Activated CD4-positive, alpha-beta T cell treated with anti-CD3 and anti-CD28 coated beads, Interleukin-2, amount 10 ng/mL, durations not matched to agents 7 days and 5 days (primary cell): ENCODE measurements around the gene DHFR2. TPM values are rescaled to one million over a fixed set of nuclear protein-coding genes. Genes with fewer than 3 reads are reported as not detected.
"Not testable (repeated sequence)": the region's sequence is repeated elsewhere in the genome, so short reads cannot be mapped to it uniquely, and the experiment has no call there.

Experiments used
- CTCF ChIA-PET: fragments of 350-600 bp; sonication (Branson Sonifier 250); formaldehyde crosslinking; loops from one replicate; lab custom pipeline; 2021; ENCODE audit warnings: antibody characterized with exemption; lab: Charles Lee
- POLR2A ChIA-PET: fragments of 350-600 bp; sonication (Branson Sonifier 250); formaldehyde crosslinking; loops from one replicate; lab custom pipeline; 2021; ENCODE audit warnings: antibody characterized with exemption; lab: Charles Lee
- DNase-seq: peaks from one replicate; pipeline ENCODE4 v3.0.0-alpha.2; 2020
- H3K27ac Mint-ChIP-seq: one replicate; pipeline ENCODE4 v1.8.0; 2021; ENCODE audit warnings: mild to moderate bottlenecking, moderate library complexity, mixed read lengths
- H3K27me3 Mint-ChIP-seq: one replicate; pipeline ENCODE4 v1.8.0; 2021; ENCODE audit warnings: mixed read lengths
- H3K36me3 Mint-ChIP-seq: one replicate; pipeline ENCODE4 v1.8.0; 2021; ENCODE audit warnings: low read depth, mixed read lengths
- H3K4me1 Mint-ChIP-seq: one replicate; pipeline ENCODE4 v1.8.0; 2021; ENCODE audit warnings: mixed read lengths
- H3K4me3 Mint-ChIP-seq: one replicate; pipeline ENCODE4 v1.8.0; 2021; ENCODE audit warnings: mild to moderate bottlenecking, moderate library complexity, mixed read lengths
- H3K9me3 Mint-ChIP-seq: one replicate; pipeline ENCODE4 v1.8.0; 2021; ENCODE audit warnings: mixed read lengths
- total RNA-seq, 2 experiments: library from RNA; stranded (reverse); gene quantifications; one replicate each; pipeline ENCODE4 v1.2.3, GENCODE V29; 2021

The DHFR2 gene
- total RNA-seq, 2 experiments from 2014 or later: 8.4 to 9.0 TPM

DNA sequence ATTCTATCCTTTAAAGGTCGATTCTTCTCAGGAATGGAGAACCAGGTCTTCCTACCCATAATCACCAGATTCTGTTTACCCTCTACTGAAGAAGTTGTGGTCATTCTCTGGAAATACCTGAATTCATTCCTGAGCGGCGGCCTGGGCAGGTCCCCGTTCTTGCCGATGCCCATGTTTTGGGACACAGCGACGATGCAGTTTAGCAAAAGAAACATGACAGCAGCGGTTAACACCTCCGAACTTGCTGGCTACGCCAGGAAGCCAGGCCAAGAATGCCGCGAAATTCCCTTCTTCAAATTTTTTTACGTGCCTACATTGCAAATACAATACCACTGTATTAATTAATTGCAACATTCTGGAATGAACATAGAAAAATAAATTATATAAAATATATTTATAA is 1.4 kb downstream of the DHFR2 start:
- ChIA-PET POLR2A (no interaction called here), CTCF (interaction anchor here (1.0 kb wide), 1 partner anchor 21 kb away, joined by 3 read pairs; no protein-coding TSS in a partner anchor)

DNA sequence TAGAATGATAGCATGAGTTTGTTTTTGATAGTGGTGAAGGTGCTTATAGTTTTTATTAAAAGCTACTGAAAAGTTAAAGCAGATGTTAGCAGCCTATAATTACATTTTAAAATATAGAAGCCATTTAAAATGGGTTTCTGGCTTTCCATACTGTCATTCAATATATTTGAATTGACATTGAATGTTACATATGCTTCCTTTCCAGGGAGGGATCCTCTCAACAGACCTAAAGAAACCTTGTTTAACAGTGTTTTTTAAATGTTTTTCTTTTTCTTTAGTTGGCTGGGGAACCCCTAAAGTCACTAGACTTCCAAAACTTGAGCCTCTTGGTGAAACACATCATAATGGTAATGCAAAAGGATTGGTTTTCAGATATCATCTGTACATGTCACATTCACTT is 12.2 kb downstream of the DHFR2 start:
- H3K4me1 Mint-ChIP-seq: no peaks in the 10 kb centered on the region
- no peak overlapping the region for H3K27ac Mint-ChIP-seq
- no peaks in the 10 kb centered on the region for H3K27me3 Mint-ChIP-seq
- no peak overlapping the region for H3K4me3 Mint-ChIP-seq
- H3K9me3 Mint-ChIP-seq: no peaks in the 10 kb centered on the region
- peaks cover 4% of the 10 kb centered on the region for H3K36me3 Mint-ChIP-seq
- ChIA-PET CTCF (interaction anchor here (1.0 kb wide), 2 partner anchors 15 to 16 kb away, joined by 3 to 4 read pairs; no protein-coding TSS in a partner anchor), POLR2A (no interaction called here)
- DNase-seq: no peak

More for the DNA sequence above, 1.4 kb downstream of the DHFR2 start:
- Mint-ChIP-seq H3K27me3 (no peaks in the 10 kb centered on the region), H3K4me1 (peaks cover 32% of the 10 kb centered on the region), H3K4me3 (no peak overlapping the region), H3K9me3 (no peaks in the 10 kb centered on the region), H3K27ac (no peak overlapping the region), H3K36me3 (peaks cover 35% of the 10 kb centered on the region)
- DNase-seq: no peak

DNA sequence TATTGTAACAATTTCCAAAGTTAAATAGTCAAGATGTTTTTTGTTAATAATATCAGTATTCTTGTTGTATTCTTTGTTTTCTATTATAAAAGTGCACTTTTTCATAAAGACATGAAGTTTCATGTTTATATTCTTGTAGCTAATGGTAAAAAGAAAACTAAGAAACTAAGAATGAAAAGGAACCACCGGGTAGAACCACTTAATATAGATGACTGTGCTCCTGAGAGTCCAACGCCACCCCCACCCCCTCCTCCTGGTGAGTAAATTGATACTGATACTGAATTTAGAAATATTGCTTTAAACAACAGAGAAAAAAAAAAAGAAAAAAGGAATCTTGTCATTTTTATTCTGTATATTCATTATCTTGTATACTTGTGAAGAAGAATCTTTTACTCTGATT is 13.4 kb downstream of the DHFR2 start:
- CTCF ChIA-PET: no interaction called here
- Mint-ChIP-seq H3K27me3 (no peaks in the 10 kb centered on the region), H3K4me3 (no peak overlapping the region), H3K4me1 (no peaks in the 10 kb centered on the region), H3K9me3 (no peaks in the 10 kb centered on the region), H3K36me3 (peaks cover 10% of the 10 kb centered on the region), H3K27ac (no peak overlapping the region)
- POLR2A ChIA-PET: no interaction called here
- DNase-seq: no peak

DNA sequence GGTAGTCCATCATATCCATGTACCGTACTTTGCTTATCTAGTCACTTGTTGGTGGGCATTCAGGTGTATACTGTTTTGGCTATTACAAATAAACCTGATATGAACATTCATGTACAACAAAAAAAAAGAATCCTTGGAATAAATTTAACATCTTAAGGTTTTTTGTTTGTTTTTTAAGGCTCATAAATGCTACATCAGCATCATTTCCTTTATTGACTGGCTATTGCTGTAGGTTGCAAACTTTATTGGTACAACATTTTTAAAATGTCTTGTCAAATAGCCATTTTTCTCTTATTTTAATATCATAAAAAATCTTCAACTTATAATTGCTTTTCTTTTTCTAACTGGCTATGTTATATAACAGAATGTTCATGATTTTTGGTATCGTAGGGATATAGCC is 16.2 kb downstream of the DHFR2 start:
- H3K27me3 Mint-ChIP-seq: no peaks in the 10 kb centered on the region
- POLR2A ChIA-PET: no interaction called here
- no peaks in the 10 kb centered on the region for H3K4me1 Mint-ChIP-seq

DNA sequence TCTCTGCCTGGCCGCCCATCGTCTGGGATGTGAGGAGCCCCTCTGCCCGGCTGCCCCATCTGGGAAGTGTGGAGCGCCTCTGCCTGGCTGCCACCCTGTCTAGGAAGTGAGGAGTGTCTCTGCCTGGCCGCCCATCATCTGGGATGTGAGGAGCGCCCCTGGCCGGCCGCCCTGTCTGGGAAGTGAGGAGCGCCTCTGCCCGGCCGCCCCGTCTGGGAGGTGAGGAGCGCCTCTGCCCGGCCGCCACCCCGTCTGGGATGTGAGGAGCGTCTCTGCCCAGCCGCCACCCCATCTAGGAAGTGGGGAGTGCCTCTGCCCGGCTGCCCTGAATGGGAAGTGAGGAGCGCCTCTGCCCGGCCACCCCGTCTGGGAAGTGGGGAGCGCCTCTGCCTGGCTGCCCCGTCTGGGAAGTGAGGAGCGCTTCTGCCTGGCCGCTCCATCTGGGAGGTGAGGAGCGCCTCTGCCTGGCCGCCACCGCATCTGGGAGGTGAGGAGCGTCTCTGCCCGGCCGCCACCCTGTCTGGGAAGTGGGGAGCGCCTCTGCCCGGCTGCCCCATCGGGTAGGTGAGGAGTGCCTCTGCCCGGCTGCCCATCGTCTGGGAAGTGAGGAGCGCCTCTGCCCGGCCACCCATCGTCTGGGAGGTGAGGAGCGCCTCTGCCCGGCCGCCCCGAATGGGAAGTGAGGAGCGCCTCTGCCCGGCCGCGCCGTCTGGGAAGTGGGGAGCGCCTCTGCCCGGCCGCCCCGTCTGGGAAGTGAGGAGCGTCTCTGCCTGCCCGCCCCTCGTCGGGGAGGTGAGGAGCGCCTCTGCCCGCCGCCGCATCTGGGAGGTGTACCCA is 18.4 kb downstream of the DHFR2 start:
- POLR2A ChIA-PET, DNase-seq, H3K4me1 Mint-ChIP-seq, H3K9me3 Mint-ChIP-seq, H3K4me3 Mint-ChIP-seq, H3K27me3 Mint-ChIP-seq, H3K27ac Mint-ChIP-seq: not testable (repeated sequence)
- peaks cover 13% of the 10 kb centered on the region for H3K36me3 Mint-ChIP-seq
- CTCF ChIA-PET: interaction anchor here (0.7 kb wide), 1 partner anchor 28 kb away, joined by 3 read pairs; no protein-coding TSS in a partner anchor

More for the DNA sequence above, 16.2 kb downstream of the DHFR2 start:
- CTCF ChIA-PET: interaction anchor here (1.6 kb wide), 1 partner anchor 36 kb away, joined by 3 read pairs; no protein-coding TSS in a partner anchor
- DNase-seq: no peak
- Mint-ChIP-seq H3K36me3 (peaks cover 13% of the 10 kb centered on the region), H3K27ac (no peak overlapping the region), H3K9me3 (no peaks in the 10 kb centered on the region), H3K4me3 (no peak overlapping the region)

DNA sequence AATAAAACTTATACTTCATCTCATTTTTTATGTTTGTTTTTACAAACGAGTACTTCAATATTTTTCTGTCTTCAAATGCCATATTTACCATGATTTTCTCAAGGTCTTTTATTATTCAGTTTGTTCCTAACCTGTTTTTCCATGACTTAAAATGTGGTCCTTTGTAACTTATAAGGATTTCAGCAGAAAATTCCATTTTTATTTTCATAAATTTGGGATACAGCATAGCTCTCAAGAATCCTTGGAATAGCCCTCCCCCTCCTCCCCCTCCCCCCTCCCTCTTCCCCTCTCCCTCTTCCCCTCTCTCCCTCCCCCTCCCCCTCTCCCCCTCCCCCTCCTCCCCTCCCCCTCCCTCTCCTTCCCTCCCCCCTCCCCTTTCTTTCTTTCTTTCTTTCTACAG is 19.4 kb downstream of the DHFR2 start:
- DNase-seq: no peak
- no peaks in the 10 kb centered on the region for H3K9me3 Mint-ChIP-seq
- peaks cover 13% of the 10 kb centered on the region for H3K36me3 Mint-ChIP-seq
- peak overlapping the region; percentile 62 for H3K27ac Mint-ChIP-seq
- no peak overlapping the region for H3K4me3 Mint-ChIP-seq
- CTCF ChIA-PET: no interaction called here
- no peaks in the 10 kb centered on the region for H3K4me1 Mint-ChIP-seq
- H3K27me3 Mint-ChIP-seq: no peaks in the 10 kb centered on the region
- POLR2A ChIA-PET: no interaction called here

DNA sequence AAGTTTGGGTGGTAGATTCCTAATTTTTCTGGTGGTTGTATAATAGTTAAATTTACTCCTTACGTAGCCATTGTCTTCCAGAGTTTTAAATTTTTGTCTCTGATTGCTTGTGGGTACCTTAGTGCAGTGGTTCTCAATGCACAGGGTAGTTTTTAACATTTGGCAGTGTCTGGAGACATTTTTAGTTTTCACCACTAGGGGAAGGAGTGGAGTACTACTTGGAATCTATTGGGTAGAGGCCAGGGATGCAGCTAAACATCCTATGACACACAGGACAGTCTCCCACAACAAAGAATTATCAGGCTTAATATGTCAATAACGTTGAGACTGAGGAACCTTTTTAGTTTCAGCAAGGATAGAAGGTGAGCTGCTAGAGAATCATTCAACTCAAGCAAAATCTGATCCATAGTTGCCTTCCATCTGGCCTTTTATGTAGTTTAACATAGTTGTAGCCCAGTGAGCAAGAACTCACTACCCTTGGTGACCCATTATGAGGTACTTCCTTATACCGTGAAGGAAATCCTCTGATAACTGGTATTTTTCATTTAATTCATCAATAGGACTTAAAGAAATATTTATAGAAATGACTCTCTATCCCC is 25.7 kb downstream of the DHFR2 start:
- Mint-ChIP-seq H3K4me1 (no peaks in the 10 kb centered on the region), H3K9me3 (no peaks in the 10 kb centered on the region), H3K4me3 (no peak overlapping the region), H3K27ac (no peak overlapping the region), H3K36me3 (peaks cover 2% of the 10 kb centered on the region), H3K27me3 (no peaks in the 10 kb centered on the region)
- POLR2A ChIA-PET: no interaction called here
- CTCF ChIA-PET: interaction anchor here (0.6 to 1.8 kb wide), 2 partner anchors 25 to 32 kb away, joined by 3 to 6 read pairs; partner anchors contain the start of genes DHFR2 and NSUN3
- no peak for DNase-seq

DNA sequence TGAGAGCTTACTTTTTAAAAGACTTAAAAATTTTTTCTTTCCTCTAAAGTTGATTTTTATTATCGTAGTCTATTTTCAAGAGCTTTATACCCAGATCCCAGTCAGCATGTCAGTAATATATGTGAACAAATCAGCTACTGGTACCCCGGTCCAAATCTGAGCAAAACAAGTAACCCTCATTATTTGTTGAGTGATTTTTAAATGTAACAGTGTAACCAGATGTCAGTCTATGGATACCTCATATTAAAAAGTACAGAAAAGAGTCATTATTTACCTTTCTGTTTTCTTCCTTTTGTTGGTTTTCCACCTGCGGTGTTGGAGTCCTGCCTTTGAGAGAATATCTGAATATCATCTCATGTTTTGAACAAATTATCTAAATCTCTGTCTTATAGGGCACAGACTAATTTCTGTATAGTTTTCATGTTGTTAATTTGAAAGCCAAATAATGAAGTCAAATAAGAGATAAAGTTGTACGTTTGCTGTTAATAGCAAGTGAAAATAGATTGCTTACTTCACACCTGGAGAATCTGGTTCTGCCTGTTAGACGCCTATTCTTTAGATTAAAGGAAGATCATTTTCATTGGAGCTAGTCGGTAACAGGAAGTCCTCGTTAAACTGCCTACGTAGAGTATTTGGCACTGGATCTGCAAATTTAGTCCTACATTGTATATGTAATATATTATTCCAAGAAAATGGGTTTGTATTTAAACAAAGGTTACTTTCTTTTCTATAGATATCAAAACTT is 34.5 kb downstream of the DHFR2 start, which contains the start of gene STX19:
STX19 (minus strand) TSS at position 505 of the 745 bp plus-strand sequence. CDS start 13,328 bp downstream, outside the sequence.
- CTCF ChIA-PET: interaction anchor here (0.8 kb wide), 1 partner anchor 34 kb away, joined by 3 read pairs; no protein-coding TSS in a partner anchor
- H3K27ac Mint-ChIP-seq: no peak within 1 kb of the TSS
- no peaks in the 10 kb centered on the region for H3K9me3 Mint-ChIP-seq
- no peak within 1 kb of the TSS for H3K4me3 Mint-ChIP-seq
- POLR2A ChIA-PET: no interaction called here
- H3K36me3 Mint-ChIP-seq: no peaks in the 10 kb centered on the region
- no peaks in the 10 kb centered on the region for H3K27me3 Mint-ChIP-seq
- H3K4me1 Mint-ChIP-seq: no peaks in the 10 kb centered on the region
- no peak for DNase-seq

DNA sequence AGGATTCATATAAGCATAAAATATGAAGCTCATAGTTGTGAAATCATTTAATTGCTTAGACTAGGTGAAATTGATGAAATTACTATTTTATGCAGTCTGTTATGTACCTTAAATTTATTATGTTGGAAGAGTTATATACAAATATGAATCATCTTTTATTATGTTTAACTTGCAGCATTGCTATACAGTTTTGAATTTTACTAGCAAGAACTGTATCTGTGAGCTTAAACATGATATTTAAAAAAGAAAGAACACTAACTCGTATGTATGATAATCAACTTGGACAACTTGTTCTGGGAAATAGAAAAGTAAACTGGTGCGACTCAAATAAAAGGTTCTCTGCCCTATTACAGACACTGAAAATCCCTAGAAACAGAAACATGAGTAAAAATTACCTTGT is 36.1 kb downstream of the DHFR2 start:
- ChIA-PET POLR2A (no interaction called here), CTCF (interaction anchor here (1.2 kb wide), 1 partner anchor 9 kb away, joined by 3 read pairs; no protein-coding TSS in a partner anchor)
- no peak for DNase-seq

DNA sequence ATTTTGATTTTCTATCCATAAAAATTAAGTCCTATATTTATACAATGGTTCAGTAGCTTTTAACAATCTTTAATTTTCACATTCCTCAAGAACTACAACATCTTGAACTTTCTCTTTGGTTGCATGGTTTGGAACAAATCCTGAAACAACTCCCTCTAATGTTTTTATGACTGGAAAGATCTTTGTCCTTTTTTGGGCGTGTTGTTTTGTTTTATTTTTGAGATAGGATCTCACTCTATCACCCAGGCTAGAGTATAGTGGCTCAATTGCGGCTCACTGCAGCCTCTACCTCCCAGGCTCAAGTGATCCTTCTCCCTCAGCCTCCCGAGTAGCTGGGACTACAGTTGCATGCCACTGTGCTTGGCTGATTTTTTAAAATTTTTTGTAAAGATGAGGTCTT is 38.3 kb downstream of the DHFR2 start:
- H3K9me3 Mint-ChIP-seq: no peaks in the 10 kb centered on the region
- H3K4me1 Mint-ChIP-seq: no peaks in the 10 kb centered on the region
- CTCF ChIA-PET: interaction anchor here (0.6 kb wide), 1 partner anchor 20 kb away, joined by 3 read pairs; no protein-coding TSS in a partner anchor
- no peak for DNase-seq
- peaks cover 2% of the 10 kb centered on the region for H3K36me3 Mint-ChIP-seq
- no peak overlapping the region for H3K27ac Mint-ChIP-seq
- no peaks in the 10 kb centered on the region for H3K27me3 Mint-ChIP-seq
- POLR2A ChIA-PET: no interaction called here
- no peak overlapping the region for H3K4me3 Mint-ChIP-seq

More for the DNA sequence above, 36.1 kb downstream of the DHFR2 start:
- H3K4me1 Mint-ChIP-seq: no peaks in the 10 kb centered on the region
- H3K36me3 Mint-ChIP-seq: no peaks in the 10 kb centered on the region
- H3K27ac Mint-ChIP-seq: no peak overlapping the region
- no peaks in the 10 kb centered on the region for H3K27me3 Mint-ChIP-seq
- no peaks in the 10 kb centered on the region for H3K9me3 Mint-ChIP-seq
- H3K4me3 Mint-ChIP-seq: no peak overlapping the region

DNA sequence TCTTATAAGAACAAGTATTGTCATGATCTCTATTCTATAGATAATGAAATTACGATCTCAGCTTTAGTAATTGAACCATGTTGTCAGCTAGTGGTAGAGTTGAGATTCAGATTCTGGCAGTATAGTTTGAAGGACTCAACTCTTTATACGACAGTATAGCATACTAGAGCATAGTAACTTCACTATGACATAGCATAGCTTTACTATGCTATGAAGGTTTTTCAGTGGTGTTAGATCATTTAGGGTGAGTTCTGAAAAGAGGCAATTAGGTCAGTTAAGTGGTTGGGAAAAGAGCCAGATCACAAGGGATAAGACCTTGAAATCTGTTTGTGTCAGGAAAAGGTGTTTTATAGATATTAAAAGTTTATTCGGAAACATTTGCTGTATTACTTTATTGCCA is 42.4 kb downstream of the DHFR2 start:
- Mint-ChIP-seq H3K9me3 (no peaks in the 10 kb centered on the region), H3K4me1 (no peaks in the 10 kb centered on the region), H3K27me3 (no peaks in the 10 kb centered on the region), H3K27ac (no peak overlapping the region), H3K36me3 (peaks cover 3% of the 10 kb centered on the region), H3K4me3 (no peak overlapping the region)
- POLR2A ChIA-PET: no interaction called here
- DNase-seq: no peak
- CTCF ChIA-PET: no interaction called here

DNA sequence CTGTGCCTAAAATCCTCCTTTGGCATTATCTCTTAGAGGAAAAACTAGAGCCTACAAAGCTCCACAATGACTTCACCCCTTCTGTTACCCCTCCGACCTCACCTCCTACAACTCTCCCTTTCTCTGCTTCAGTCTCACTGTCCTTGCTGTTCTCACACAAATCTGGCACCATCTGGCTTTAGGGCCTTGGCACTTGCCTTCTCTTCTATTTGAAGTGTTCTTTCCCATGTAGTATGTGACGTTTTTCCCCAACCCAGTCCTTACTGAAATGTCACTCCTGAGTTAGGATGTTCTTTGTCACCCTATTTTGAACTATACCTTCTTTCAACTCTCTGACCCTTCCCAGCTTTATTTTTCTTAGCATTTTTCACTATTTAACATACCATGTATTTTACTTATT is 43.1 kb downstream of the DHFR2 start:
- Mint-ChIP-seq H3K36me3 (peaks cover 9% of the 10 kb centered on the region), H3K27me3 (no peaks in the 10 kb centered on the region), H3K4me3 (no peak overlapping the region), H3K27ac (no peak overlapping the region), H3K4me1 (peaks cover 6% of the 10 kb centered on the region), H3K9me3 (peaks cover 4% of the 10 kb centered on the region)
- POLR2A ChIA-PET: interaction anchor here (0.7 kb wide), 1 partner anchor 82 kb away, joined by 5 read pairs; no protein-coding TSS in a partner anchor
- CTCF ChIA-PET: no interaction called here
- DNase-seq: no peak
